Tibial nerve (tissue), 4 donors: Measurements from ENCODE around the gene TTC16.

Experiments
- EP300 ChIP-seq, 2 donors: sonication (generic); formaldehyde crosslinking; IDR thresholded peaks; one replicate each; pipeline ENCODE4 v1.6.1; 2017; ENCODE audit warnings: antibody characterized with exemption in 2 of 2, mild to moderate bottlenecking in 1 of 2
- POLR2A ChIP-seq, 2 donors: fragments of 450-650 bp; IDR thresholded peaks; one replicate each; pipeline ENCODE4 v1.6.1; 2017; ENCODE audit warnings: antibody characterized with exemption in 2 of 2, mild to moderate bottlenecking in 2 of 2, moderate library complexity in 2 of 2
- TF ChIP-seq, protein P1 (sequence below), 5 experiments: fragments of 200-600 bp in 3 of 5; fragments of 450-650 bp in 2 of 5; sonication (generic) in 3 of 5; IDR thresholded peaks; one replicate each; pipeline ENCODE4 v1.5.1; 2016 to 2019; ENCODE audit warnings: antibody characterized with exemption in 5 of 5, mild to moderate bottlenecking in 3 of 5, moderate library complexity in 2 of 5

GRCh38 chr9:127724012-127724411, 8.1 kb downstream of the TTC16 start:
- TF ChIP-seq, protein P1, sequence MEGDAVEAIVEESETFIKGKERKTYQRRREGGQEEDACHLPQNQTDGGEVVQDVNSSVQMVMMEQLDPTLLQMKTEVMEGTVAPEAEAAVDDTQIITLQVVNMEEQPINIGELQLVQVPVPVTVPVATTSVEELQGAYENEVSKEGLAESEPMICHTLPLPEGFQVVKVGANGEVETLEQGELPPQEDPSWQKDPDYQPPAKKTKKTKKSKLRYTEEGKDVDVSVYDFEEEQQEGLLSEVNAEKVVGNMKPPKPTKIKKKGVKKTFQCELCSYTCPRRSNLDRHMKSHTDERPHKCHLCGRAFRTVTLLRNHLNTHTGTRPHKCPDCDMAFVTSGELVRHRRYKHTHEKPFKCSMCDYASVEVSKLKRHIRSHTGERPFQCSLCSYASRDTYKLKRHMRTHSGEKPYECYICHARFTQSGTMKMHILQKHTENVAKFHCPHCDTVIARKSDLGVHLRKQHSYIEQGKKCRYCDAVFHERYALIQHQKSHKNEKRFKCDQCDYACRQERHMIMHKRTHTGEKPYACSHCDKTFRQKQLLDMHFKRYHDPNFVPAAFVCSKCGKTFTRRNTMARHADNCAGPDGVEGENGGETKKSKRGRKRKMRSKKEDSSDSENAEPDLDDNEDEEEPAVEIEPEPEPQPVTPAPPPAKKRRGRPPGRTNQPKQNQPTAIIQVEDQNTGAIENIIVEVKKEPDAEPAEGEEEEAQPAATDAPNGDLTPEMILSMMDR (IDR thresholded peaks at IDR 0.05): no peak
- TF ChIP-seq POLR2A (IDR thresholded peaks at IDR 0.05) (no peak), EP300 (IDR thresholded peaks at IDR 0.05) (no peak)
